ENCODE measurements around the gene SOX10.

The SOX10 gene

GRCh38 chr22:38029370-38029769 lies 45.0 kb upstream of the SOX10 start:
- TF ChIP-seq, protein P1, sequence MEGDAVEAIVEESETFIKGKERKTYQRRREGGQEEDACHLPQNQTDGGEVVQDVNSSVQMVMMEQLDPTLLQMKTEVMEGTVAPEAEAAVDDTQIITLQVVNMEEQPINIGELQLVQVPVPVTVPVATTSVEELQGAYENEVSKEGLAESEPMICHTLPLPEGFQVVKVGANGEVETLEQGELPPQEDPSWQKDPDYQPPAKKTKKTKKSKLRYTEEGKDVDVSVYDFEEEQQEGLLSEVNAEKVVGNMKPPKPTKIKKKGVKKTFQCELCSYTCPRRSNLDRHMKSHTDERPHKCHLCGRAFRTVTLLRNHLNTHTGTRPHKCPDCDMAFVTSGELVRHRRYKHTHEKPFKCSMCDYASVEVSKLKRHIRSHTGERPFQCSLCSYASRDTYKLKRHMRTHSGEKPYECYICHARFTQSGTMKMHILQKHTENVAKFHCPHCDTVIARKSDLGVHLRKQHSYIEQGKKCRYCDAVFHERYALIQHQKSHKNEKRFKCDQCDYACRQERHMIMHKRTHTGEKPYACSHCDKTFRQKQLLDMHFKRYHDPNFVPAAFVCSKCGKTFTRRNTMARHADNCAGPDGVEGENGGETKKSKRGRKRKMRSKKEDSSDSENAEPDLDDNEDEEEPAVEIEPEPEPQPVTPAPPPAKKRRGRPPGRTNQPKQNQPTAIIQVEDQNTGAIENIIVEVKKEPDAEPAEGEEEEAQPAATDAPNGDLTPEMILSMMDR (IDR thresholded peaks at IDR 0.05; ENCODE audit: borderline replicate concordance, extremely low read depth, low read length, poor library complexity, severe bottlenecking), result no peak
- no peak for TF ChIP-seq EZH2 (IDR thresholded peaks at IDR 0.05; ENCODE audit: borderline replicate concordance, low read depth, low read length, severe bottlenecking)
- Histone ChIP-seq H2AFZ (ENCODE audit: low read depth, low read length) (no peak overlapping the region), H3K27me3 (ENCODE audit: insufficient read depth, low read length, poor library complexity) (no peaks in the 10 kb centered on the region), H3K9ac (ENCODE audit: low read depth, low read length) (no peak overlapping the region), H3K79me2 (ENCODE audit: insufficient read depth, low read length) (no peaks in the 10 kb centered on the region), H3K27ac (ENCODE audit: low read length) (no peak overlapping the region), H4K20me1 (ENCODE audit: insufficient read depth, low read length) (0 out of 2 replicates have a peak, but pooled peaks cover 2% of the 10 kb centered on the region), H3K36me3 (ENCODE audit: insufficient read depth, low read length) (no peaks in the 10 kb centered on the region), H3K4me1 (ENCODE audit: insufficient read depth, low read length) (no peaks in the 10 kb centered on the region), H3K9me3 (ENCODE audit: insufficient read depth, low read length, severe bottlenecking) (no peaks in the 10 kb centered on the region), H3K4me2 (ENCODE audit: insufficient read depth, low read length) (no peak overlapping the region), H3K4me3 (ENCODE audit: low read depth in 1 of 2, low read length in 2 of 2) (no peak overlapping the region)
- DNase-seq (no peak), ATAC-seq (ENCODE audit: insufficient read depth, low read depth) (no peak)

DNA sequence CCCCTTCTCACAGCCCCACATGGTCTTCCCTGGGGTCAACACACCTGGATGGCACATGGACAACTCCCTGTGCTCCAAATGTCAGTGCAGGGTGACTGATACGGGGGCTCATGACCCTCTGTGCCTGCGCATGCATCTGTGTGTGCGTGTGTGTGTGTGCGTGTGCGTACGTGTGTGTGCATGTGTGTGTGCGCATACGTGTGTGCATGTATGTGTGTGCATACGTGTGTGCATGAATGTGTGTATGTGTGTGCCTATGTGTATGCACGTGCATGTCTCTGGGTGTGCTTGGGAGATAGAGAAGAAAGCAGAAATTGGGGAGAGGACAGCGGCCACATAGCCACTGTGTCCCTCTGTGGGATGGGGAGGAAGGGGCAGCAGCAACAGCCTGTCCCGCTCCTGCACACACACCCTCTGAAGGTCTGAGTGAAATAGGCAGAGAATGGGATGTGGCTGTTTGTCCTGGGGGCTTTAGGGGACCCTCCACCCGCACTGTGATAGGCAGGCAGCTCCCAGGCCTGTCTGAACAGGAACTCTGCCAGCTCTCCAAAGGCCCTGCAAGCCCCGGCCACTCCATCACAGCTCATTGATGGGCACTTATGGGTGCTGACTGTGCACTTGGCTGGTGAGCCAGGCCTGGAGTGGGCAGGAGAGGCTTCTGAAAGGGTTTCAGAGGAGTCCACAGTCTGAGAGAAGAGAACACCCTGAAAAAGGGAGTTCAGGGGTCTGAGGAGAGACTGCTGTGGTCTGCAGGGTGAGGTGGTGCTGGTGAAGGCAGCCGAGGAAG lies 44.2 kb upstream of the SOX10 start:
- Histone ChIP-seq H3K27ac (ENCODE audit: low read length) (no peak overlapping the region), H3K4me3 (ENCODE audit: low read depth in 1 of 2, low read length in 2 of 2) (no peak overlapping the region), H3K4me1 (ENCODE audit: insufficient read depth, low read length) (no peaks in the 10 kb centered on the region)

GRCh38 chr22:38027487-38027886 lies 43.1 kb upstream of the SOX10 start:
- H4K20me1 ChIP-seq (ENCODE audit: insufficient read depth, low read length), result 0 out of 2 replicates have a peak, but pooled peaks cover 2% of the 10 kb centered on the region
- H3K4me1 ChIP-seq (ENCODE audit: insufficient read depth, low read length), result no peaks in the 10 kb centered on the region
- H3K4me3 ChIP-seq (ENCODE audit: low read depth in 1 of 2, low read length in 2 of 2), result no peak overlapping the region
- no peak for ATAC-seq (ENCODE audit: insufficient read depth, low read depth)
- H3K36me3 ChIP-seq (ENCODE audit: insufficient read depth, low read length), result no peaks in the 10 kb centered on the region
- no peak overlapping the region for H3K27ac ChIP-seq (ENCODE audit: low read length)
- DNase-seq, result no peak
- TF ChIP-seq, protein P1 (IDR thresholded peaks at IDR 0.05; ENCODE audit: borderline replicate concordance, extremely low read depth, low read length, poor library complexity, severe bottlenecking), result no peak
- no peak for TF ChIP-seq EZH2 (IDR thresholded peaks at IDR 0.05; ENCODE audit: borderline replicate concordance, low read depth, low read length, severe bottlenecking)
- no peaks in the 10 kb centered on the region for H3K27me3 ChIP-seq (ENCODE audit: insufficient read depth, low read length, poor library complexity)
- H3K79me2 ChIP-seq (ENCODE audit: insufficient read depth, low read length), result no peaks in the 10 kb centered on the region
- H3K9ac ChIP-seq (ENCODE audit: low read depth, low read length), result no peak overlapping the region
- H3K4me2 ChIP-seq (ENCODE audit: insufficient read depth, low read length), result no peak overlapping the region
- H3K9me3 ChIP-seq (ENCODE audit: insufficient read depth, low read length, severe bottlenecking), result no peaks in the 10 kb centered on the region
- no peak overlapping the region for H2AFZ ChIP-seq (ENCODE audit: low read depth, low read length)

More for the DNA sequence above, 44.2 kb upstream of the SOX10 start:
- Histone ChIP-seq H3K36me3 (ENCODE audit: insufficient read depth, low read length) (no peaks in the 10 kb centered on the region), H3K9me3 (ENCODE audit: insufficient read depth, low read length, severe bottlenecking) (no peaks in the 10 kb centered on the region), H3K79me2 (ENCODE audit: insufficient read depth, low read length) (no peaks in the 10 kb centered on the region), H4K20me1 (ENCODE audit: insufficient read depth, low read length) (0 out of 2 replicates have a peak, but pooled peaks cover 2% of the 10 kb centered on the region), H3K9ac (ENCODE audit: low read depth, low read length) (no peak overlapping the region), H2AFZ (ENCODE audit: low read depth, low read length) (no peak overlapping the region), H3K27me3 (ENCODE audit: insufficient read depth, low read length, poor library complexity) (no peaks in the 10 kb centered on the region), H3K4me2 (ENCODE audit: insufficient read depth, low read length) (no peak overlapping the region)
- ATAC-seq (ENCODE audit: insufficient read depth, low read depth) (no peak), DNase-seq (no peak)
- TF ChIP-seq EZH2 (IDR thresholded peaks at IDR 0.05; ENCODE audit: borderline replicate concordance, low read depth, low read length, severe bottlenecking), result no peak
